ENCODE results near the gene SUSD3. TPM values are rescaled to one million over a fixed set of nuclear protein-coding genes. Genes with fewer than 3 reads are reported as not detected.

SUSD3 gene
- total RNA-seq, 1 donor from 2014 or later, result 1.3 TPM

GRCh38 chr9:93119953-93120845 is 61.7 kb downstream of the SUSD3 start:
- DNase-seq (ENCODE audit: low read depth), result no peak
- no peaks in the 10 kb centered on the region for H3K27me3 ChIP-seq (ENCODE audit: control insufficient read depth, insufficient read depth, low read length)
- no peak overlapping the region for H3K4me3 ChIP-seq (ENCODE audit: low read depth, low read length)
- peak; percentile 23 for TF ChIP-seq CTCF (IDR thresholded peaks at IDR 0.05; ENCODE audit: insufficient read depth, low read length, poor library complexity, severe bottlenecking)
- H3K36me3 ChIP-seq (ENCODE audit: control insufficient read depth, insufficient read depth, low read length), result no peaks in the 10 kb centered on the region

DNA sequence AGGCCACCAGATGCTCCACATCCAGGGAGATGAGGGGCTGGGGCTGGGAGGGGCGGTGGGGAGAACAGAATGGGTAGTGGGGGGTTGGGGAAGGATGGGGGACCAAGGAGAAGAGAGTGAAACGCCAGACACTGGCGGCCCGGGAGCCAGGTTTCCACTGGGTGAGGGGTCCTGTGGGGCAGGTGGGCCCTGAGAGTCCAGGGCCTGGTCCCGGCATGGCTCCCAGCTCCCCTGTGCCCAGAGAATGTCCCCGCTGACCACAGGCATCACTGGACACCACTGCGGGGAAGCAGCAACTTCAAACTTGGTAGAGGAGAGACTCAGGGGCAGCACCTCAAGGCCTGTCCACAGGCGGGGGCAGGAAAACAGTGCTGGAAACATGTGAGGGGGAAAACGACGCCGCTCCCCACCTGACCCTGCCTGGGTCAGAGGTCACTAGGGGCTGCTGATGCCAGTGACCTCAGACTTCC is 62.4 kb downstream of the SUSD3 start:
- no peak for TF ChIP-seq CTCF (IDR thresholded peaks at IDR 0.05; ENCODE audit: insufficient read depth, low read length, poor library complexity, severe bottlenecking)
- no peak for DNase-seq (ENCODE audit: low read depth)

GRCh38 chr9:93121316-93122241 is 63.1 kb downstream of the SUSD3 start:
- no peak for TF ChIP-seq CTCF (IDR thresholded peaks at IDR 0.05; ENCODE audit: insufficient read depth, low read length, poor library complexity, severe bottlenecking)
- DNase-seq (ENCODE audit: low read depth), result no peak
- no peaks in the 10 kb centered on the region for H3K36me3 ChIP-seq (ENCODE audit: control insufficient read depth, insufficient read depth, low read length)
- H3K27me3 ChIP-seq (ENCODE audit: control insufficient read depth, insufficient read depth, low read length), result no peaks in the 10 kb centered on the region
- H3K4me3 ChIP-seq (ENCODE audit: low read depth, low read length), result no peak overlapping the region

More for the DNA sequence above, 62.4 kb downstream of the SUSD3 start:
- Histone ChIP-seq H3K27me3 (ENCODE audit: control insufficient read depth, insufficient read depth, low read length) (no peaks in the 10 kb centered on the region), H3K4me3 (ENCODE audit: low read depth, low read length) (no peak overlapping the region), H3K36me3 (ENCODE audit: control insufficient read depth, insufficient read depth, low read length) (no peaks in the 10 kb centered on the region)

GRCh38 chr9:93122721-93123221 is 64.3 kb downstream of the SUSD3 start:
- TF ChIP-seq CTCF (IDR thresholded peaks at IDR 0.05; ENCODE audit: insufficient read depth, low read length, poor library complexity, severe bottlenecking), result no peak
- no peak for DNase-seq (ENCODE audit: low read depth)
- Histone ChIP-seq H3K4me3 (ENCODE audit: low read depth, low read length) (no peak overlapping the region), H3K27me3 (ENCODE audit: control insufficient read depth, insufficient read depth, low read length) (no peaks in the 10 kb centered on the region), H3K36me3 (ENCODE audit: control insufficient read depth, insufficient read depth, low read length) (no peaks in the 10 kb centered on the region)

DNA sequence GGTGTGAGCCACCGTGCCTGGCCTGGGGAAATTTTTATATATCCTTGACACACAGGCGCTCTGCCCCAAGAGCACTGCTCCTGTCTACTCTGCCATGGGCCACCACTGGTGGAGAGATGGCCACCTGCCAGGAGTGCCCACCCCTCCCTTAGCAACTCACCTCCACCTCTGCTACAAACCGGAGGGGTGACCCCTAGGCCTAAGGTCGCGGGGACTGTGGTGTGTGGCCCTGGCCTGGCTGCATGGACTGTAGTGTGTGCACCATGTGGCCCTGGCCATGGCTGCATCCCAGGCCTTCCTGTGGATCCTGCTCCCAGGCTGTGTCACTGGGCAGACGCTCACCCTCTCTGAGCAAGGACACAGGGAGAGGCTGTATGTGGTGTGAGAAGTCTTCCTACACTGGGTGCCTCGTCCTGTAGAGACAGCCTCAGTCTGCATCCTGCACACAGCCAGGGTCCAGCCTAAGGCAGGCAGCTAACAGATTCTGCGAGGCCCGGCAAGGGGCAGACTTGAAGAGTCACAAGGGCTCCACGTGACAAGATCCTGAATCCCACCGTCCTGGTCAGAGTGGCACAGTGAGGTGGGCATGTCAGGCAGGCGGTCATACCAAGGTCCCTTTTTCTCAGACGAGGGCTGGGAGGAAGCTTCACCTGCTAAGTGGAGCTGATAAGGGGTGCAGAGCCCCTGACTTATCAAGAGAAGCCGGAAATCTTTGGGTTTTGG is 65.2 kb downstream of the SUSD3 start:
- TF ChIP-seq CTCF (IDR thresholded peaks at IDR 0.05; ENCODE audit: insufficient read depth, low read length, poor library complexity, severe bottlenecking), result no peak
- Histone ChIP-seq H3K4me3 (ENCODE audit: low read depth, low read length) (no peak overlapping the region), H3K36me3 (ENCODE audit: control insufficient read depth, insufficient read depth, low read length) (no peaks in the 10 kb centered on the region), H3K27me3 (ENCODE audit: control insufficient read depth, insufficient read depth, low read length) (no peaks in the 10 kb centered on the region)
- no peak for DNase-seq (ENCODE audit: low read depth)
